OCI-LY3 (cell line): ENCODE measurements around the gene ATP8B3.
"Not testable (repeated sequence)": the region's sequence is repeated elsewhere in the genome, so short reads cannot be mapped to it uniquely, and the experiment has no call there.

Experiments used
- H2AFZ ChIP-seq: fragments of 200-600, 300-600 bp; shearing (Covaris generic); 2 replicates; pipeline ENCODE4 v1.6.0; 2014; ENCODE audit warnings: antibody characterized with exemption, low read depth, low read length
- H3K27ac ChIP-seq: fragments of 200-600, 300-600 bp; sonication (generic); 2 replicates; pipeline ENCODE4 v1.5.1; 2014; ENCODE audit warnings: mild to moderate bottlenecking, low read length, moderate library complexity, mixed read lengths
- H3K27me3 ChIP-seq: fragments of 200-600, 300-600 bp; sonication (generic); 2 replicates; pipeline ENCODE4 v1.6.1; 2014; ENCODE audit warnings: low read depth, low read length, mixed read lengths
- H3K36me3 ChIP-seq: fragments of 200-600, 300-600 bp; sonication (generic); replicated peaks from 2 replicates; pipeline ENCODE3; 2014; ENCODE audit warnings: low read depth, low read length, mixed read lengths
- H3K4me1 ChIP-seq: fragments of 300-600, 200-600 bp; sonication (generic); 2 replicates; pipeline ENCODE4 v1.6.1; 2014; ENCODE audit warnings: low read length, mixed read lengths
- H3K4me2 ChIP-seq: fragments of 200-600, 300-600 bp; sonication (generic); 2 replicates; pipeline ENCODE4 v1.6.1; 2014; ENCODE audit warnings: low read length, mixed read lengths
- H3K4me3 ChIP-seq: fragments of 300-600, 200-600 bp; sonication (generic); 2 replicates; pipeline ENCODE4 v1.5.1; 2014; ENCODE audit warnings: antibody characterized with exemption, mild to moderate bottlenecking, low read length, moderate library complexity
- H3K79me2 ChIP-seq: fragments of 300-600, 200-600 bp; shearing (Covaris generic); 2 replicates; pipeline ENCODE4 v1.6.1; 2014; ENCODE audit warnings: mild to moderate bottlenecking, low read length, mixed read lengths
- H3K9ac ChIP-seq: fragments of 300-600, 200-600 bp; shearing (Covaris generic); 2 replicates; pipeline ENCODE4 v1.6.0; 2014; ENCODE audit warnings: mild to moderate bottlenecking, low read length, moderate library complexity
- H3K9me3 ChIP-seq: fragments of 200-600, 300-600 bp; shearing (Covaris generic); 2 replicates; pipeline ENCODE4 v1.6.1; 2014; ENCODE audit warnings: low read length, mixed read lengths; ENCODE audit not compliant: insufficient read depth
- H4K20me1 ChIP-seq: fragments of 200-600, 300-600 bp; sonication (generic); 2 replicates; pipeline ENCODE4 v1.6.1; 2016; ENCODE audit warnings: low read length, mixed read lengths; ENCODE audit not compliant: insufficient read depth
- EZH2phosphoT487 ChIP-seq: fragments of 200-600 bp; shearing (Covaris generic); IDR thresholded peaks from 2 replicates; pipeline ENCODE4 v1.6.1; 2018; ENCODE audit warnings: antibody characterized with exemption, mixed run types, low read depth
- TF ChIP-seq, protein P1 (sequence below): fragments of 200-600, 300-600 bp; sonication (generic); IDR thresholded peaks from 2 replicates; pipeline ENCODE4 v1.5.1; 2014; ENCODE audit warnings: antibody characterized with exemption, low read length, low read depth

ATP8B3 gene

DNA sequence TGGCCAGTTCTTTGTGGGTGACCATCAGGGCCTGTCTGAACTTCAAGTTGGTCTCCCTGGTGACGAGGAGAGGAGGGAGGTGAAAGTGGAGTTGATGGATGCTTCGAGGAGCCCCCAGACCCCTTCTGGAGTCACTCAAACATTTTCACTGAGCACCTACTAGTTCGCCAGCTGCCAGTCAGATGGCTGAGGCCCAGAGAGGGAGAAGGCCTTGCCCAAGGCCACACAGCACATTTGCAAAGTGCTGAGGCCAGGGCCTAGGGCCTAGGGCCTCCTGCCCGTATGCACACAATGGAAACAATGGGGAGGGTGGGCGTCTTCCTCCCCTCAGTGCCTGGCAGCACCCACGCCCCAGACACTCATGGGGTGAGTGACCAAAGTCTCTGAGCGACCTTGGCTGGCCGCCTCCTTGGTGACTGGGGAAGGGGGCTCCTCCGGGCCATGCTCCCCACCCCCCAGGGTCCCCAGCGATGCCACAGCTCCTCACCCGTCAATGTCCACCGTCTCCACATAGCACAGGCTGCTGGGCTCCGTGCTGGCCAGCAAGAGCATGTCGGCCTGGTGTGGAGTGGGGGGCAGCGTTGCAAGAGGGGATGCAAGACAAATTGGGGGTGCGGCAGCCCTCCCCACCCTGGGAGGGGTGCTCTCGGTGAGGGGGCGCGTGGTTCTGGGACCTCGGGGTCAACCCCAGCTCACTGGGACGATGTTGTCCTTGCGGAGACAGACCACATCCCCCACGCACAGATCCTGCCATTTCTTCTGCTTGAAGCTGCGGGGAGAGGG, 6.5 kb downstream of the ATP8B3 start:
- no peak for TF ChIP-seq EZH2phosphoT487
- TF ChIP-seq, protein P1, sequence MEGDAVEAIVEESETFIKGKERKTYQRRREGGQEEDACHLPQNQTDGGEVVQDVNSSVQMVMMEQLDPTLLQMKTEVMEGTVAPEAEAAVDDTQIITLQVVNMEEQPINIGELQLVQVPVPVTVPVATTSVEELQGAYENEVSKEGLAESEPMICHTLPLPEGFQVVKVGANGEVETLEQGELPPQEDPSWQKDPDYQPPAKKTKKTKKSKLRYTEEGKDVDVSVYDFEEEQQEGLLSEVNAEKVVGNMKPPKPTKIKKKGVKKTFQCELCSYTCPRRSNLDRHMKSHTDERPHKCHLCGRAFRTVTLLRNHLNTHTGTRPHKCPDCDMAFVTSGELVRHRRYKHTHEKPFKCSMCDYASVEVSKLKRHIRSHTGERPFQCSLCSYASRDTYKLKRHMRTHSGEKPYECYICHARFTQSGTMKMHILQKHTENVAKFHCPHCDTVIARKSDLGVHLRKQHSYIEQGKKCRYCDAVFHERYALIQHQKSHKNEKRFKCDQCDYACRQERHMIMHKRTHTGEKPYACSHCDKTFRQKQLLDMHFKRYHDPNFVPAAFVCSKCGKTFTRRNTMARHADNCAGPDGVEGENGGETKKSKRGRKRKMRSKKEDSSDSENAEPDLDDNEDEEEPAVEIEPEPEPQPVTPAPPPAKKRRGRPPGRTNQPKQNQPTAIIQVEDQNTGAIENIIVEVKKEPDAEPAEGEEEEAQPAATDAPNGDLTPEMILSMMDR, result no peak
- H3K79me2 ChIP-seq, result no peaks in the 10 kb centered on the region

DNA sequence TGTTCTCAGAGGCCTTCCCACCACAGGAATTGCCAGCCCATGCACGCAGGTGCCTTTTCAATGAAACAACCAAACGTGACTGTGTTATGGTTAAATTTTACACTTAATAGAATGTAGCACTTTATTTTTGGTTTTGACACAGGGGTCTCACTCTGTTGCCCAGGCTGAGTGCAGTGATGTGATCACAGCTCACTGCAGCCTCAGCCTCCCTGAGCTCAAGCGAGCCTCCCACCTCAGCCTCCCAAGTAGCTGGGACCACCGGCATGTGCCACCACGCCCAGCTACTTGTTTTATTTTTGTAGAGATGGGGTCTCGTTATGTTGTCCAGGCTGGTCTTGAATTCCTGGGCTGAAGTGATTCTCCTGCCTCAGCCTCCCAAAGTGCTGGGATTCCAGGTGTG, 7.2 kb downstream of the ATP8B3 start:
- Histone ChIP-seq H3K36me3 (no peaks in the 10 kb centered on the region), H3K4me2 (no peak overlapping the region), H3K27ac (no peak overlapping the region), H3K4me3 (no peak overlapping the region), H2AFZ (no peak overlapping the region), H3K4me1 (no peaks in the 10 kb centered on the region), H4K20me1 (no peaks in the 10 kb centered on the region), H3K27me3 (no peaks in the 10 kb centered on the region), H3K79me2 (no peaks in the 10 kb centered on the region), H3K9me3 (no peaks in the 10 kb centered on the region), H3K9ac (no peak overlapping the region)
- no peak for TF ChIP-seq EZH2phosphoT487
- TF ChIP-seq, protein P1, result no peak

More for the DNA sequence above, 6.5 kb downstream of the ATP8B3 start:
- Histone ChIP-seq H3K27ac (no peak overlapping the region), H3K4me2 (no peak overlapping the region), H3K9me3 (no peaks in the 10 kb centered on the region), H3K9ac (no peak overlapping the region), H4K20me1 (no peaks in the 10 kb centered on the region), H3K27me3 (no peaks in the 10 kb centered on the region), H3K4me3 (no peak overlapping the region), H3K4me1 (no peaks in the 10 kb centered on the region), H3K36me3 (no peaks in the 10 kb centered on the region), H2AFZ (no peak overlapping the region)

DNA sequence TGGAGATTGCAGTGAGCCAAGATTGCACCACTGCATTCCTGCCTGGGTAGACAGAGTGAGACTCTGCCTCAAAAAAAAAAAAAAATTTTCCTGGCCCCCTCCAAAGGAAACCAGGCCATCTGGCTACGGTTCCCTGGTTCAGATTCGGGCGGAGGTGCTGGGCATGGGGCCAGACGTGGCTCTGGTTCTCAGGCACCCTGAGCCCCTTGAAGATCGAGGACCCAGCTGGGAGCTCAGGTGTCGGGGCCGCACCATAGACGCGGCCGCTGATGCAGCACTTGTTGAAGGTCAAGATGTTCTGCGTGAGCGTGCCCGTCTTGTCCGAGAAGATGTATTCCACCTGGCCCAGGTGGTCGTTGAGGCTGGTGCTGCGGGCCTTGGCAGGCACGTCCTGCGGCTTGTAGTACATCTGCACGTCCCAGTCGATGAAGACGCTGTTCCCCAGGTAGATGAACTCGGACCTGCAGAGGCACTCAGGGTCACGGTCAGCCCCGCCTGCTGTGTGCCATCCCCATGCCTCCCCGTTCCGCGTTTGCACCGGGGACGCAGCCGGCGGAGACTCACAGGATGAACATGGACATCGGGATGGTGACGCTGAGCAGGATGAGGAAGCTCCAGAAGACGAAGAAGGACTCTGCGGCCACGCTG, 12.3 kb downstream of the ATP8B3 start:
- TF ChIP-seq EZH2phosphoT487, result no peak
- TF ChIP-seq, protein P1, result no peak

DNA sequence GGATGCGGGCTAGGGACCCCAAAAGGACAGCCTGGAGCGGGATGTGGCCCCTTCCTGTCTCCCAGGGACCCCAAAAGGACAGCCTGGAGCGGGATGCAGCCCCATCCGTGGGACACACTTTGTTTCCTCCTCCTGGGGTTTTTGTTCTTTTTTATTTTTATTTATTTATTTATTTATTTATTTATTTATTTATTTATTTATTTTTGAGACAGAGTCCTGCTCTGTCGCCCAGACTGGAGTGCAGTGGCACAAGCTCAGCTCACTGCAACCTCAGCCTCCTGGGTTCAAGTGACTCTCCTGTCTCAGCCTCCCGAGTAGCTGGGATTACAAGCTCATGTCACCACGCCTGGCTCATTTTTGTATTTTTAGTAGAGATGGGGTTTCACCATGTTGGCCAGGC, 14.8 kb downstream of the ATP8B3 start:
- H3K36me3 ChIP-seq, H3K79me2 ChIP-seq, H3K9me3 ChIP-seq, H3K27me3 ChIP-seq, H3K4me2 ChIP-seq, H4K20me1 ChIP-seq, H3K9ac ChIP-seq, H3K4me3 ChIP-seq, H3K27ac ChIP-seq, H2AFZ ChIP-seq, H3K4me1 ChIP-seq: not testable (repeated sequence)

More for the DNA sequence above, 12.3 kb downstream of the ATP8B3 start:
- no peaks in the 10 kb centered on the region for H3K9me3 ChIP-seq
- H3K4me1 ChIP-seq, result peaks cover under 1% of the 10 kb centered on the region; the same call in 1 of the 2 replicates
- no peaks in the 10 kb centered on the region for H3K36me3 ChIP-seq
- H3K27me3 ChIP-seq, result no peaks in the 10 kb centered on the region
- H3K9ac ChIP-seq, result no peak overlapping the region
- H3K27ac ChIP-seq, result no peak overlapping the region
- no peak overlapping the region for H3K4me3 ChIP-seq
- H3K79me2 ChIP-seq, result no peaks in the 10 kb centered on the region
- no peaks in the 10 kb centered on the region for H4K20me1 ChIP-seq
- no peak overlapping the region for H3K4me2 ChIP-seq
- H2AFZ ChIP-seq, result no peak overlapping the region
